Bone marrow (tissue), 2 donors: ENCODE measurements around the gene CD300LB.
"Not testable (repeated sequence)": the region's sequence is repeated elsewhere in the genome, so short reads cannot be mapped to it uniquely, and the experiment has no call there.

Source experiments
- DNase-seq, 2 donors: peaks; one replicate each; lab custom pipeline; 2025; lab: John Stamatoyannopoulos, UW

Gene CD300LB

DNA sequence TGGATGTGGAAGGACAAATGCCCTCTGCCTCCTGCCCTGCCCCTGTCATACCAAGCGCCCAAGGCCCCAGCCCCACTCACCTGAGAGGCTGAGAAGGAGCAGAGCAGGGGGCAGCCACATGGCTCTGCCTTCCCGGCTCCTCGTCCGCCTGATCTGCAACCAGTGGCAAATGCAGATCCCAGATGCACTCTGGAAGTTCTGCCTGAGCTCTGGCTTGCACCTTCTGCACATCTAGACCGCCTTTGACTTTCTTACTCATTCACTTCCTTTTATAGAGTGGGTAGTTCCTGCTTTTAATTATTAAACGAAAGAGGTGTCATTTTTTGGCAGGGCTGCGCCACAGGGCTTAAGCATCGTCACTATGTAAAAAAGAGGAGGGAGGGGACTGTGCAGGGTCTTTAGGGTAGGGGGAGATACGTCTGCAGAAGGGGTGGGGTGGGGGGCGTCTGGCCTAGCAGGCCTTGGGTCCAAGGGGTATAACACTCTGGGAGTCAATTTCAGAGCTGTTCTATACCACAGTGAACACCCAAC, at the start of gene CD300LB:
CD300LB (minus strand) TSS at position 245 of the 531 bp plus-strand sequence; CDS start at position 120, 125 bp downstream.
- no peak for DNase-seq

DNA sequence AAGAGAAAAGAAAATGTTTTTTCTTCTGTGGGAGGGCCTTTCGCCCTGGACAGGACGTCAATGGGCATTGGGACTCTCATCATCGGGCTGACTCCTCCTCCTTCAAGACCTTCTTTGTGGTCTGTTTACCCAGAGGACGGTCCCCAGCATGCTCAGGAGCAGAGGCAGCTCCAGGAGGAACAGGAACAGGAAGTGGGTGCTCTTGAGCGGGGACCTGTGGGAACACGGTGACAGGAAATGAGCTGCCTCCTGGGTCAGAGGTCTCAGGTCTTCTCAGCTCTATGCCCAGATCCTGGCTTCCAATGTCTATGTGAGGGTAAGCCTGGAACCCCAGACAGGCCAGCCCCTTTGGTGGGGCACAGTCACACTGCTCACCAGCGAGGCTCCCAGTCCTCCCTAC, 48.6 kb upstream of the CD300LB start:
- no peak for DNase-seq

DNA sequence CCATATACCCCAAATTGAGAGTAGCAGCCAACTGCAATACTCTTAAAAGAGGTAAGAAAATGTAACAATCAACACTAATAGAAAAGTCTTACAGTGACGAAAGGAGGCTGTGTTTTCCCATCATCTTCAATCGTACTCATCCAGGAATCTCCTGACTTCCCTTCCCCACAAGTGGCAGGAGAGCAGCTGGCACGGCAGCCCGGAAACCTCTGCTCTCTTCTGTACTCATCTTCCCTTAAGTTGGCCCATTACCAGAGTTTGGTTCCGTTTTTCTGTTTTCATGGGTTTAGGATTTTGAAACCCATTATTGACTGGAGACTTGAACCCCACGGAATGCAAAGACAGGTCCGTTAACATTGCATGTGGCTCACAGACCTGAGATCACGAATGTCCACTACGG, 47.7 kb upstream of the CD300LB start:
- DNase-seq, result no peak

DNA sequence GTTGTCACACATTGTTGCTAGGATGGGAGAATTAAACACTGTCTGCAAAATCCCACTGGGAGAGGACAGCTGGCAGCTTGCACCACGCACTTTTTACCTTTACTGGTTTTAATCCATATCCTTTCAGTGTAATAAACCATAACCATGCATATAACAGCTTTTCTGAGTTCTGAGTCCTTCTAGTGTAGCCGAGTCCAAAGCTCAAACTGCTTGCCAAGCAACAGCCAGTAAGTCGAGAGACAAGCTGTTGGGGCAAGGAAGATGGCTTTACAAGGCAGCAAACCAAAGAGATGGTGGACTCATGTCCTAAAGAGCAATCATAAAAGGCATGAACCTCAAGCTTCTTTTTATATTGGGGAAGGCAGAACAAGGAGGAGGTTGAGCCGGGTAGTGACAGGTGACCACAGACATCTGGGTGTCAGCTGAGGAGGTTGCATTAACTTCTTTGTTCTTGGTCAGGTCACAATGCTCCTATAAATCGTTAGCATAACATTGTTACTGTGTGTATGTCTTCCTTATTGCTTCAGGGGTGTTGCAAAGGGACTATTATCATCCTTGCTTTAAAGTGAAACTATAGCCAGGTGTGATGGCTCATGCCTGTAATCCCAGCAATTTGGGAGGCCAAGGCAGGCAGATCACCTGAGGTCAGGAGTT, 43.3 kb upstream of the CD300LB start:
- DNase-seq, result no peak

DNA sequence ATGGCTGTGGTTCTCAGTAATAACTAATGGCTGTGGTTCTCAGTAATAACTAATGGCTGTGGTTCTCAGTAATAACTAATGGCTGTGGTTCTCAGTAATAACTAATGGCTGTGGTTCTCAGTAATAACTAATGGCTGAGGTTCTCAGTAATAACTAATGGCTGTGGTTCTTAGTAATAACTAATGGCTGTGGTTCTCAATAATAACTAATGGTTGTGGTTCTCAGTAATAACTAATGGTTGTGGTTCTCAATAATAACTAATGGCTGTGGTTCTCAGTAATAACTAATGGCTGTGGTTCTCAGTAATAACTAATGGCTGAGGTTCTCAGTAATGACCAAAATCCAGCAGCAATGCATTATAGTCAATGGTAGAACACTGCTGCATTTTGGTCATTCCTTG, 42.4 kb upstream of the CD300LB start:
- not testable (repeated sequence) for DNase-seq

DNA sequence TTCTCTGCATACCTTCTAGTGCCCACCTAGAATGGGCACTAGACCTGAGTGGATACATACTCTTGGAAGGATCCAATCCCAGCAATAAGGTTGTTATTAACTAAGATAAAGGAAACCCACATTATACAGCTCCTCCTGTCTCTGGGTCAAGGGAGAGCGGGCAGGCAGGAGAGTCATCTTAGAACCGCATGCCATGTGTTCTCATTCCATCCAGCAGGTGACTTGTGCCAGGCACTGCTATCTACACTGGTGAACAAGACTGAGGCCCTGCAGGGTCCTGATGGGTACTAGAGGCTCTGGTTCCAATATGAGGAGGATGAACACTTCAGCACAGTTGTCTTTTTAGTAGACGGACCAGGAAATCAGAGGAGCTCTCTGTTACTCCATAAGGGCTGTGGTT, 41.9 kb upstream of the CD300LB start:
- DNase-seq, result no peak

DNA sequence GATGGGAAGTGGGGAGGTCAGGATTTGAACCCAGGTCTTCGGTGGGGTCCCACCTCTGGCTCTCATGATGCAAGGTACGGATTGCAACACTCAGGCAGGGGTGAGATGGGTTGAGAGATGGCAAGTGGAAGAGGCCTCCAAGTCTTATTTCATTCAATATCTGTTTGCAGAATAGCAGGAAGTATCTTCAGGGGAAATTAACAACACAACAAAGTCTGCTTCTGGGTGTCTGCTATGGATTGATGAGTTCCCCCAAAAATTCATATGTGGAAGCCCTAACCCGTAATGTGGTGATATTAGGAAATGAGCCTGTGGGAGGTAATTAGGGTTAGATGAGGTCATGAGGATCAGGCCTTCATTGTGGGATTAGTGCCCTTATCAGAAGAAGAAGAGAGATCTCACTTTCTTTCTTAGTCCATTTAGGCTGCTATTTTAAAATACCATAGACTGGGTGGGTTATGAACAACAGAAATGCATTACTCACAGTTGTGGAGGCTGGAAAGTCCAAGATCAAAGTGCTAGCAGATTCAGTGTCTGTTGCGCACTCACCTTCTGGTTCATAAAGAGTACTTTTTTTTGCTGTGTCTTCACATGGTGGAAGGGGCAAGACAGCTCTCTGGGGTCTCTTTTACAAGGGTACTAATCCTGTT, 40.5 kb upstream of the CD300LB start:
- DNase-seq, result no peak

DNA sequence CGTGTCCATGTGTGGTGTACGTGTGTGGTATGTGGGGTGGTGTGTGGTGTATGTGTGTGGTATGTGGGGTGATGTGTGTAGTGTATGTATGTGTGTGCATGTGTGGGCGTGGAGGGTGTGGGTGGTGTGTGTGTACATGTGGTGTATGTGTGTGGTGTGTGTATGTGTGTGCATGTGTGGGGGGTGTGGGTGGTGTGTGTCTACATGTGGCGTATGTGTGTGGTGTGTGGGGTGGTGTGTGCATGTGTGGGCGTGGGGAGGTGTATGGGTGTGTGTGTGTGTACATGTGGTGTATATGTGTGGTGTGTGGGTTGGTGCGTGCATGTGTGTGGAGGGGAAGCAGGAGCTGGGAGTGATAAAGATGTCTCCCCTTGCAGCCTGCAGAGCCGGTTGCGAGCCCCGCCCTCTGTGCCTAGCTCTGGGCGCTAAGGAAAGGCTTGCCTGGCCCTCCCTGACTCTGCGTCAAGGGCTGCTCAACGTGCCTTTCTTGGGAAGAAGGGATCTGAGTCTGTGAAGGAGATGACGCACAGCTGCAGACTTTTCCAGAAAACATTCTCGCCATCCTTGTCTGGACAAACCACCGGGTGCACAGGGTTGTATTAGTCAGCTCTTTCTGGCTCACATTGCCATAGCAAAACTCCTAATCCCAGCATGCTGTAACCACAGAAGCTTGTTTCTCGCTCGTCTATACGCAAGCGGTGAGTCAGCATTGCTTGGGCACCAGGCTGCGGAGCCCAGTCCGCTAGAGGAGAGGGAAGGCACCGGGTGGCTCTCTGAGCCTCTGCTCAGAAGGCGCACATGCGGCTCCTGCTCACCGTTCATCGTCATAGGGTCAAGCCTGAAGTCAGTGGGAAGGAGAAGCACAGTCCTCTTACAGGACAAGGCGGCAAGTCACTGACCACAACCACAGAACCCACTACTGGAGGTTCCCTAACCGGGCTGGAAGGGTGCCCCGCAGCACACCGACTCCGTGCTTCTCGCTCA, 38.0 kb upstream of the CD300LB start:
- peak; percentile 65 to 70 for DNase-seq

DNA sequence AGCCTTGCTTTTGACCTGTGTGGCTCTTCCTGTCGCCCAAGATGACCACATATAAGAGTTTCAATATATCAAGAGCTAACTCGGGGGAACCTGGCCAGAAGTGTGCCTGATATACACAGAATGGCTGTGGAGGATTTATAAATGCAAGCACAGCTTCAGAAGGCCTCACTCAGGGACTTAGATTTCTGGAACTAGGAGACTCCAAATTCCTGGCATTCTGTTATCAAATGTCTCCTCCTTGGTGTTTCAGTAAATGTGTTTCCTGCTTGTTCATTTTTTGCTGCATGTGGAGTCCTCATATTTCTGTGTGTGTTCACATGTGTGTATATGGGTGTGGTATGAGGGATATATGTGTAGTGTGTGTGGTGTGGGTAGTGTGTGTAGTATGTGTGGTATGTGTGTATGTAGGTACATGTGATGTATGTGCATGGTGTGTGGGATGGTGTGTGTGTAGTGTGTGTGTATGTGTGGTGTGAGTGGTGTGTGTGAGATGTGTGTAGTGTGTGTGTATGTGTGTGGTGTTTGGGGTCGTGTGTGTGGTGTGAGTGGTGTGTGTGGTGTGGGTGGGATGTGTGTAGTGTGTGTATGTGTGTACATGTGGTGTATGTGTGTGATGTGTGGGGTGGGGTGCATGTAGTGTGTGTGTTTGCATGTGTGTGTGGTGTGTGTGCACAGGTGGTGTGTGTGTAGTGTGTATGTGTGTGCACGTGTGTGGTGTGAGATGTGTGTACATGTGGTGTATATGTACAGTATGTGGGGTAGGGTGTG, 37.0 kb upstream of the CD300LB start:
- no peak for DNase-seq

DNA sequence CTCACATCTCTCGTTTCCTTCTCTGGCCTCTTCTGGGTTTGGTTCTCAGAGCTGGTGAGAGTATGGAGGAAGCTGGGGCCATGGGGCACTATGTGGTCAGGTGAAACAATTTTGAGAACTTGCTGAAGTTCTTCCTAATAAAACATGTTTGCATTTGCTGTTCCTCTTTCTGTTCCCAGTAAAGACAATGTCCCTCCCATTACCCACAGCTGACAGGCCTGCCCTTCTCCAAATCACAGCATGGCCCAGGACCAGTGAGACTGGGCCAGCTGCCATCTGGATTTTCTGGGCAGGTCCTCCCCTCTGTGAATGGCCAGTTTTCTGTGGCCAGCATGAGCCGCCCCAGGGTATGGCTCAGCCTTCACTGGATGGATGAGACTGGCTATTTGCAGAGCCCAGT, 36.1 kb upstream of the CD300LB start, which contains the start of gene CD300H:
CD300H (minus strand) TSS at position 113 of the 400 bp plus-strand sequence.
- DNase-seq, result no peak

DNA sequence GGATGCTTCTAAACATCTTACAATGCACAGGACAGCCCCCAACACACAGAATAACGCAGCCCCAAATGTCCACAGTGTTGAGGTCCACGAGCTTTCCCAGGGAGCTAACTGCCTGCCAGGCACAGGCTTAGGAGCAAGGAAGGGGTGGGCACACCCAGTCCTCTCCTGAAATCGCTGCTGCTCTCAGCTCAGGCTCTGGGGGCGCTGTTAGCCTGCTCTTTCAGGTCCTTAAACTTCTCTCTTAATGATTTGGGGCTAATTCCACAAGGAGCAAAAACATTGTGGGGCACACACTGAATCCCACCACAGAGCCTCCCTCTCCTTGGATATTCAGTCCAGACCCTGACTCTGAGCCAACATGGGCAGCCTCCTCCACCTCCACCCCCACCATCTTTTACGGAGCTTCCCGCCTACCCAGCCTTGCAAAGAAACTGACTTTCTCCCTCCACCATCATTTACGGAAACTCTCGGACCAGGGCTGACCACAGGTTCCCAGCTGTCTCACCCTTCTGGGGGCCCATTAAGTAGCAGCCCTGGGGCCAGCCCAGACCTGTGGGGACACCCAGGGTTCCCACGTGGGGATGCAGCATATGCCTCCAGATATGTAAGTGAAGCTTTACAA, 35.0 kb upstream of the CD300LB start:
- DNase-seq, result peak in 1 of 2 donors; percentile 11

DNA sequence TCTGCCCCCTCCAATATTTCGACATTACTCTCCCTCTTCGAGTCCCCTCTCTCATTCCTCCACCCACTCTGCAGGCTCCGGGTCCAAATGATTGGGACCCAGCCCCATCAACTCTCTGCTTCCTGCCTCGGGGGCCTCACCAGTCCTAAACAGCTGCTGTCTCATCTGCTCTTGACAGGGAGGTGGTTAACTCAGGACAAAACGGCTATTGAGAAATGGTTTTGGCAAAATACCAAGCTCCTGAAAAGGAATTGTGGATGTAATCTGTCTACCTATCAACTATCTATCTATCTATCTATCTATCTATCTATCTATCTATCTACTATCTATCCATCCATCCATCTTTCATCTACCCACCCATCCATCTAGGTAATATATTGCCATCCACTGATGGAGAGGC, 33.9 kb upstream of the CD300LB start:
- DNase-seq, result no peak

DNA sequence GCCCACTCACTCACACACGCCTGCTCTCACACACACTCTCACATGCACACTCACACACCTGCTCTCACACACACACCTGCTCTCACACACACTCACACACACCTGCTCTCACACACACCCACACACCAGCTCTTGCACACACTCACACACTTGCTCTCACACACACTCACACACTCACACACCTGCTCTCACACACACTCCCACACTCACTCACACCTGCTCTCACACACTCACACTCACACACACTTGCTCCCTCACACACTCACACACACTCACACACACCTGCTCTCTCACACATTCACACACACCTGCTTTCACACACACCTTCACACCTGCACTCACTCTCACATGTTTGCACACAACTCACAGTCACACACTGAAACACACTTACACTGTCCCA, 32.1 kb upstream of the CD300LB start:
- no peak for DNase-seq

DNA sequence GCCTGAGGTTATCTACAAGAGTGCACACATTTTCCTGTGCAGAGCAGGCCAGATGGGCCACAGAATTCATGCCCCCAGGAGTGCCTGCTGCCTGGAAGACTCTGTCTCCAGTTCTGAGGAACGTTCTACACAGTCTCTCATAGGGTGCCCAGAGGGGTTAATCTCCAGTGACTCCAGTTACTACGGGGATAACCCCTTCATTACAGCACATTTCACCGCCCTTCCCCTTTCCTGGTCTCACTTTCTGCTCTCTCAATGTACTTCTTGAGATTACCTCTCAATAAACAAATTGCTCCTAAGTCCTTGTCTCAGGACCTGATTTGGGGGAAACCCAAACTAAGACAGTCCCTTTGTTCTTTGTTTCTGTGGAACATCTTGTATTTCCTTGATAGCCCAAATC, 30.3 kb upstream of the CD300LB start:
- DNase-seq, result no peak

DNA sequence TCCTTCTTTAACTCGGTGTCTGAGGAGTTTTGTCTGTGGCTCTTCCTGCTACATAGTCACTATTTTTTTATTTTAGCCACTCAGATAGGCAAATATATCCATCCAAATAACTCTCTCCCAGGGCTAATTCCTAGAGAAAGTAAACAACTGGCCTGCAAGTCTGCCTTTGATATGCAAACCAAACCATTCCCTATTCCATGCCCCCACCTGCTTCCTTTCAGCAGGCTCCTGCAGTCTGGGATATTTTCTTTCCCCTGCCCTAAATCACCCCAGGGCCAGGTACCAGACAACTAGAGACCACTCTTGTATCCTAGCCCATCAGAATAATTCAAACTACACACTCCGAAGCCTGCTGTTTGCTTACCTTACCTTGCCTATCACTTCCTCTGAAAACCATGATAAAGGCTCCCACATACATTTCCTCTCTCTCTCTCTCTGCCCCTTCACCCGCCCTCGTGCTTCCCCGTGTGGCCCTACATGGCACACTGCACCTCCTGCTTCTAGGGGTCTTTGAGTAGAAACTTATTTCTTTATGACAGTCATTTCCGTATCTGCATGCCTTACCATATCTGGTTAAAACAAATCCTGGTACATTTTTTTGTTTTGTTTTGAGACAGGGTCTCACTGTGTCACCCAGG, 27.7 kb upstream of the CD300LB start:
- DNase-seq, result no peak

DNA sequence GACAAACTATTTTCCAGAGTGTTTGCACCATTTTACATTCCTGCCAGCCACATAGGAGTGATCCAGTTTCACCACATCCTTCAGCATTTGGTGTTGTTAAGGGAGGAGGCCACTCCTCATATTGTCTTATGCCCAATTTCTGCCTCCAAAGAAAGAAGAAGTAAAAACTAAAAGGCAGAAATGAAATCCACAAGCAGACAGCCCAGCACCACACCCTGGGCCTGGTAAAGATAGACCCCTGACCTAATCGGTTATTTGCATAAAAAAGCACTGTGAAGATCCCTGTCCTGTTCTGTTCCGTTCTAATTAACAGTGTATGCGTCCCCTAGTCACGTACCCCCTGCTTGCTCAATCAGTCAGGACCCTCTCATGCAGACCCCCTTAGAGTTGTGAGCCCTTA, 27.1 kb upstream of the CD300LB start:
- not testable (repeated sequence) for DNase-seq

DNA sequence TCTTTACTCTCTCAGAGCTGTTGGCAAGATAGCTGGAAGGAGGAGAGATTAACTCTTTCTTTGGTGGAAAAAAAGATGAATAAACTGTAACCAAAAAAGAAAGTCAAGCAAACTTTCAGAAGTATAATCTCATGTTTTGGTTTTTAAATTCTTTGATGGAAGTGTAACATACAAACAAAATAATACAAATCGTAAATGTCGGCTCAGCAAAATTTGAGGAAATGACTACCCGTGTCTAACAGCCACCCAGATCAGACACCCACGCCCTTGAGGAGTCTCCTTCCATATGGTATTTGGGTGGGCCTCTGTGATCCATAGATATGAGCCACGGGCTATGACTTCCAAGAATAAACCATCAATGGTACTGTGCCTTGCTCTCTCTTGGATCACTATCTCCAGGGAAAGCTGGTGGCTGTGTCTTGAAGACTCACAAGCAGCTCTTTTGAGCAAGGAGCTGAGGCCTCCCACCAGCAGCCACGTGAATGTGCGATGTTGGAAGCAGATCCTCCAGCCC, 24.2 kb upstream of the CD300LB start:
- no peak for DNase-seq

DNA sequence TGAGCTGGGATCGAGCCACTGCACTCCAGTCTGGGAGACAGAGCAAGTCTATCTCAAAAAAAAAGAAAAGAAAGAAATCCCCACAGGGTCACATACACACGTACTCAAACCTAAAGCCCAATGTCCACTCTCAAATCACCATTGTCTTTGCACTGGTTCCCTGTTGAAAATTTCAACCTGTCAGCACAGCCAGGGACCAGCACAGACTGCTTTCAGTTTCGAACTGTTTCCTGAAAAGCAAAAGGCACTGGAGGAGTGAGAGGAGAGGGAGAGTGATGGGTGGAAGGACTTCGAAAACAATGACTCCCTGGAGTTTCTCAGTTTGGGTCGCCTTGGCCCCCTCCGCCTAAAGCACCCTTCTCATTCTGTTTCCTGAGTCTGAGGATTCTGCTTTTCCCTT, 23.6 kb upstream of the CD300LB start:
- DNase-seq, result no peak

DNA sequence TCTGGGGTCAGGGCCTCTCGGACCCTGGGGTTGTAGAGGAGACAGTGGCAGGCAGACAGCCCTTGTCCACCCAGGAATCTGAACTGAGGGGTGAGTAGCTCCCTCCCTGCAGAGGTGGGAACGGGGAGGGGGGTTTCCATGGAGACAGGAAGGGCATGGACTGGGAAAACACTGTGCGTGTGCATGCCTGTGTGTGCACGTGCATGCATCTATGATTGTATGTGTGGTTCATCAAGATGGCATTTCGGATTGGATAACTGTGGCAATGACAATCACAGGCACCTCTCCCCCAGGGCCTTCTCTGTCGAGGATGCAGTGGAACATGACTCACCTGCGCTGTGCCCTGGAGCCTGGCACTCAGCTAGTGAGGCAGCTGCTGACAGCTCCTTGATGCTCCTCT, 20.8 kb upstream of the CD300LB start:
- DNase-seq, result no peak

DNA sequence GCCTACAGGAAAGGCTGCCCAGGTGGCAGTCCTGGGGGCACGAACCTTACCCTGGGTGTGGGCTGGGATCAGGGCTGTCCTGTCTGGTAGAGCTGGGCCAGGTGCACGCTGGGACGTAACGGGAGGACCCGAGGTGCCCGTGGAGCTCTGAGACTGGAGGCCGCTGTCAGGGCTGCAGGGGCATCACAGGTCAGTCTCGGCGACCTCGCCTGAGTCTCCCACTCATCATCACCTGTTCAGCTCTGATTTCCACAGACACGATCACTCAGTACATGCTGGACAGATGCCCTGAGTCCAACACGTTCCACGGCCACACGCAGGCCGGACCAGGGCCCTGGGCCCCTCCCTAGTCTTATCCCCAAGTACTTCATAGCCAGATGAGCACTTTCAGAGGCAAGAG, 19.3 kb upstream of the CD300LB start:
- no peak for DNase-seq
